Measurements from ENCODE around the gene HRC. TPM values are rescaled to one million over a fixed set of nuclear protein-coding genes. Genes with fewer than 3 reads are reported as not detected.
A peak's percentile ranks its signal among the peaks of the same experiment; 100 is the strongest.
"Not testable (repeated sequence)": the region's sequence is repeated elsewhere in the genome, so short reads cannot be mapped to it uniquely, and the experiment has no call there.

HRC gene
- polyA plus RNA-seq, 1 experiment, result not detected

DNA sequence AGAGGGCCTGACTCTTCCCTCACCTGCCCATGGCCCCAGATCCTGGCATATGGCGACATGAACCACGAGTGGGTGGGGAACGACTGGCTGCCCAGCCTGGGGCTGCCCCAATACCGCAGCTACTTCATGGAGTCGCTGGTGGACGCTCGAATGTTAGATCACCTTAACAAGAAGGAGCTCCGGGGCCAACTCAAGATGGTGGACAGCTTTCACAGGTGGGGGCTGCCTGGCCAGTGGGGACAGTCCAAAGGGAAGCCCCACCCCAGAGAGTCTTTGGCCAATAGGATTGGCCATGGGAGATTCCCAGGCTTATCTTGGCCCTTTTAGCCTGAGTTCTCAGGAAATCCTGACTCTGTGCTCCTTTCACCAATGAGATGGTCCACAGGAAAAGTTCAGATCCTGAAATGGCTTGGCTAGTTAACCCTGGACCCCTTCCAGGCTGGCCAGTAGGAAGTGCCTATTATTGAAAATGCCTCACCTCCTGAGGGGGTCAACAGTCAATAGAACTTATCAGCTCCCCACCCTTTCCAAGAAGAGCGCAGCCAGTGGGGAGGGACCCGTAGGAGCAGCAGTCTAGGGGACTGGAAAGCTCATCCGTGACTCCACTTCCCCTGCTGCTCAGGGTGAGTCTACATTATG is 7.0 kb downstream of the HRC start:
- CTCF ChIA-PET, result interaction anchor here (0.7 to 2.5 kb wide), 2 partner anchors 50 to 51 kb away, joined by 3 to 13 read pairs; no protein-coding TSS in a partner anchor
- POLR2A ChIA-PET, result no interaction called here
- TF ChIP-seq, protein P1, sequence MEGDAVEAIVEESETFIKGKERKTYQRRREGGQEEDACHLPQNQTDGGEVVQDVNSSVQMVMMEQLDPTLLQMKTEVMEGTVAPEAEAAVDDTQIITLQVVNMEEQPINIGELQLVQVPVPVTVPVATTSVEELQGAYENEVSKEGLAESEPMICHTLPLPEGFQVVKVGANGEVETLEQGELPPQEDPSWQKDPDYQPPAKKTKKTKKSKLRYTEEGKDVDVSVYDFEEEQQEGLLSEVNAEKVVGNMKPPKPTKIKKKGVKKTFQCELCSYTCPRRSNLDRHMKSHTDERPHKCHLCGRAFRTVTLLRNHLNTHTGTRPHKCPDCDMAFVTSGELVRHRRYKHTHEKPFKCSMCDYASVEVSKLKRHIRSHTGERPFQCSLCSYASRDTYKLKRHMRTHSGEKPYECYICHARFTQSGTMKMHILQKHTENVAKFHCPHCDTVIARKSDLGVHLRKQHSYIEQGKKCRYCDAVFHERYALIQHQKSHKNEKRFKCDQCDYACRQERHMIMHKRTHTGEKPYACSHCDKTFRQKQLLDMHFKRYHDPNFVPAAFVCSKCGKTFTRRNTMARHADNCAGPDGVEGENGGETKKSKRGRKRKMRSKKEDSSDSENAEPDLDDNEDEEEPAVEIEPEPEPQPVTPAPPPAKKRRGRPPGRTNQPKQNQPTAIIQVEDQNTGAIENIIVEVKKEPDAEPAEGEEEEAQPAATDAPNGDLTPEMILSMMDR (IDR thresholded peaks at IDR 0.05; ENCODE audit: low read depth, low read length), result no peak
- DNase-seq (ENCODE audit: low read depth, low spot score), result no peak
- no peak overlapping the region for H3K27ac ChIP-seq (ENCODE audit: low read depth, low read length)
- peaks cover 5% of the 10 kb centered on the region; the same call in 1 of the 2 replicates for H3K9me3 ChIP-seq (ENCODE audit: control insufficient read depth, insufficient read depth, low read length)
- no peaks in the 10 kb centered on the region for H3K27me3 ChIP-seq (ENCODE audit: control insufficient read depth, insufficient read depth, low read length)
- H3K4me3 ChIP-seq (ENCODE audit: low read depth, low read length), result no peak overlapping the region

DNA sequence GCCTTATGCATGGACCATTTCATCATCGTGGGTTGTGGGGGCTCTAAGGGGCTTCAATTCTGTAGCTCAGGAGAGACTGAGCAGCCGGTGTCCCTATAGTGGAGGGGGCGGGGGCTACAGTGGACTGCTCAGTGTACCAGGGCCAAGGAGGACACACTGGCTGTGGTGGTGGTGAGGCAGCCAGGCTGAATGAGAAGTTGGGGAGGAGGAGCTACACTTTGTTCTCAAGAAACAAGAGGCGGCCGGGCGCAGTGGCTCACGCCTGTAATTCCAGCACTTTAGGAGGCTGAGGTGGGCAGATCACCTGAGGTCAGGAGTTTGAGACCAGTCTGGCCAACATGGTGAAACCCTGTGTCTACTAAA is 8.8 kb downstream of the HRC start:
- not testable (repeated sequence) for DNase-seq (ENCODE audit: low read depth, low spot score); H3K27ac ChIP-seq (ENCODE audit: low read depth, low read length); H3K27me3 ChIP-seq (ENCODE audit: control insufficient read depth, insufficient read depth, low read length); H3K4me3 ChIP-seq (ENCODE audit: low read depth, low read length); H3K9me3 ChIP-seq (ENCODE audit: control insufficient read depth, insufficient read depth, low read length)
- ChIA-PET CTCF (interaction anchor here (0.7 to 2.5 kb wide), 12 partner anchors 12 to 137 kb away, joined by 3 to 13 read pairs (median 4); partner anchors contain the start of gene LIN7B), POLR2A (interaction anchor here (1.1 to 1.3 kb wide), 2 partner anchors 32 to 48 kb away, joined by 3 read pairs; partner anchors contain the start of gene LIN7B)

DNA sequence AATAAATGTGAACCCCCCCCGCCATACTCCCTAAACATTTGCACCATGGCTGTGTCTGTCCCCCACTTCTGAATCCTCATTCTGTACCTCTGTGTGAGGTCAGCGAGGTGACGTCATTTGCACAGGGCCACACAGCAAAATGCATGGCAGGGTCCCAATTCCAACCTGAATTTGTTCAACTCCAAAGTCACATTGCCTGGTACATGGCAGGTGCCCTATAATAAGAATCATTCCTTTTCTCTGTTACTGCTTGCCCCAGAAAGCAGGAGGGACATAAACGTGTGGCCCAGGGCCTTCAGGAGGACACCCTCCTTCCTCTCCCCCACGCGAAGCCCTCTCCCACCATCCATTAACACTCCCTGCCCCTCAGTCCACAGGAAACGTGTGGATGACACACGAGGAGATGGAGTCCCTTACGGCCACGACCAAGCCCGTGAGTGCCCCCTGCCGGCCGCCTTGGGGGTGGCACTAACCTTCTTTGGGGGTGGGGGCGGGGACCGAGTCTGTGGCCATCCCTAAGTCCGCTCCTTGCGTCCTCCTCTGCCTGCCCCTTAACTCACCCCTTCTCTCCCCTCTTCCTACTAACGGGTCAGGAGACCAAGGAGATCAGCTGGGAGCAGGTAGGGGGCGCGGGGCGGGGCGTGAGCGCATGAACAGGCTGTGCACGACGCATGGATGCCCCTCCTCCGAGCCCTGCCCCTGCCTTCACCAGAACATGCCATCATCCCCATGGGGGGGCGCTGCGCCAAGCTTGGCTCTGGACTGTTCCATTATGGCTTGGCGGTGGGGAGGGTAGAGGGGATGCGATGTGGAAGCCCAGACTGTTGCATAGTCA is 9.4 kb downstream of the HRC start:
- Histone ChIP-seq H3K27me3 (ENCODE audit: control insufficient read depth, insufficient read depth, low read length) (no peaks in the 10 kb centered on the region), H3K4me3 (ENCODE audit: low read depth, low read length) (peak overlapping the region; percentile 47), H3K9me3 (ENCODE audit: control insufficient read depth, insufficient read depth, low read length) (no peaks in the 10 kb centered on the region; the same call in 1 of the 2 replicates), H3K27ac (ENCODE audit: low read depth, low read length) (no peak overlapping the region)
- TF ChIP-seq, protein P1 (IDR thresholded peaks at IDR 0.05; ENCODE audit: low read depth, low read length), result peak; percentile 82
- POLR2A ChIA-PET, result interaction anchor here (1.1 to 1.3 kb wide), 2 partner anchors 31 to 48 kb away, joined by 3 read pairs; partner anchors contain the start of gene LIN7B
- no peak for DNase-seq (ENCODE audit: low read depth, low spot score)
- CTCF ChIA-PET, result interaction anchor here (0.7 to 2.5 kb wide), 15 partner anchors 11 to 148 kb away, joined by 3 to 13 read pairs (median 4); partner anchors contain the start of gene LIN7B

DNA sequence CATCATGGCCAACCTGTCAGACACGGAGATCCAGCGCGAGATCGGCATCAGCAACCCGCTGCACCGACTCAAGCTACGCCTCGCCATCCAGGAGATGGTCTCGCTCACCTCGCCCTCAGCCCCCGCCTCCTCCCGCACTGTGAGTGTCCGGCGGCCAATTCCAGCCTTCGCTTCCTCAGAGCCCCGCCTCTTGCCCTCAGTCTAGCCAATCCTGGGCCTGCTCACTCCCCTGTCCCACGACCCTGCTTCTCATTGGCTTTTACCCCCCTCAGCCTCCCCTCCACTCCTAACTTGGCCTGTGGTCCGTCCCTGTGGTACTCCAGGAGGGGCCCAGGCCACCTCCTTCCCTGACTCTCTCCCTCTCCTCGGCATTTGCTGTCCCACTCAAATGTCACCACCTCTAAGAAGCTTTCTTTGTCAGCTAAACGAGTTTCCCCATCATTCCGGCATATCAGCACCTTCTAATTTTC is 12.3 kb downstream of the HRC start:
- TF ChIP-seq, protein P1 (IDR thresholded peaks at IDR 0.05; ENCODE audit: low read depth, low read length), result no peak
- ChIA-PET CTCF (interaction anchor here (0.7 kb wide), 1 partner anchor 45 kb away, joined by 3 read pairs; no protein-coding TSS in a partner anchor), POLR2A (interaction anchor here (0.6 kb wide), 1 partner anchor 293 kb away, joined by 7 read pairs; no protein-coding TSS in a partner anchor)
- peak; percentile 69 for DNase-seq (ENCODE audit: low read depth, low spot score)
- no peak overlapping the region for H3K27ac ChIP-seq (ENCODE audit: low read depth, low read length)
- H3K4me3 ChIP-seq (ENCODE audit: low read depth, low read length), result peak overlapping the region; percentile 92
- H3K27me3 ChIP-seq (ENCODE audit: control insufficient read depth, insufficient read depth, low read length), result no peaks in the 10 kb centered on the region
- no peaks in the 10 kb centered on the region for H3K9me3 ChIP-seq (ENCODE audit: control insufficient read depth, insufficient read depth, low read length)

DNA sequence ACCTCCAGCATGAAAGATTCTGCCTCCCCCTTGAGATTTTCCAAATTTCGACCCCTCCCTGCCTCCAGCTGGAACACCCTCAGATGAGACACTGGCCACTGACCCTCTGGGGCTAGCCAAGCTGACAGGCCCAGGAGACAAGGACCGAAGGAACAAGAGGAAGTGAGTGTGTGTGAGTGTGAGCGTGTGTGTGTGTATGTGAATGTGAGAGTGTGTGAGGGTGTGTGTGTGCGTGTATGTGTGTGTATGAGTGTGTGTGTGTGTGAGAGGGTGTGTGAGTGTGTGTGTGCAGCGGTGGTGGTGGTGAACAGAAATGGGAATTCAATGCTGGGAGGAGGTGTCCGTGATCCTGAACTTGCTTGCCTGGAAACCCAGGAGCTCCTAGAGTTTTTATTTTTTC is 13.8 kb downstream of the HRC start:
- no peak overlapping the region for H3K27ac ChIP-seq (ENCODE audit: low read depth, low read length)
- DNase-seq (ENCODE audit: low read depth, low spot score), result no peak
- POLR2A ChIA-PET, result interaction anchor here (0.6 kb wide), 1 partner anchor 11 kb away, joined by 3 read pairs; no protein-coding TSS in a partner anchor
- H3K9me3 ChIP-seq (ENCODE audit: control insufficient read depth, insufficient read depth, low read length), result no peaks in the 10 kb centered on the region; the same call in 1 of the 2 replicates
- no peaks in the 10 kb centered on the region for H3K27me3 ChIP-seq (ENCODE audit: control insufficient read depth, insufficient read depth, low read length)
- CTCF ChIA-PET, result no interaction called here
- TF ChIP-seq, protein P1 (IDR thresholded peaks at IDR 0.05; ENCODE audit: low read depth, low read length), result no peak
- no peak overlapping the region for H3K4me3 ChIP-seq (ENCODE audit: low read depth, low read length)
